T-helper 1 cell treated with Interleukin-12 subunit alpha and Interleukin-12 subunit beta and Interleukin-4 antibody, amounts not matched to agents 30 μg/mL and 1 μg/mL, for 36 hours (primary cell): ENCODE measurements around the gene ARSB.
A peak's percentile ranks its signal among the peaks of the same experiment; 100 is the strongest.

ENCODE experiments used
- H3K27ac Mint-ChIP-seq: one replicate; pipeline ENCODE4 v1.8.0; 2021; ENCODE audit warnings: mild to moderate bottlenecking, mixed read lengths
- H3K27me3 Mint-ChIP-seq: one replicate; pipeline ENCODE4 v1.8.0; 2021; ENCODE audit warnings: low read depth, mixed read lengths
- H3K36me3 Mint-ChIP-seq: one replicate; pipeline ENCODE4 v1.8.0; 2021; ENCODE audit warnings: low read depth, mixed read lengths
- H3K4me1 Mint-ChIP-seq: one replicate; pipeline ENCODE4 v1.8.0; 2021; ENCODE audit warnings: low read depth, mixed read lengths
- H3K4me3 Mint-ChIP-seq: one replicate; pipeline ENCODE4 v1.8.0; 2021; ENCODE audit warnings: mild to moderate bottlenecking, moderate library complexity, mixed read lengths
- H3K9me3 Mint-ChIP-seq: one replicate; pipeline ENCODE4 v1.8.0; 2021; ENCODE audit warnings: mixed read lengths

The ARSB gene

DNA sequence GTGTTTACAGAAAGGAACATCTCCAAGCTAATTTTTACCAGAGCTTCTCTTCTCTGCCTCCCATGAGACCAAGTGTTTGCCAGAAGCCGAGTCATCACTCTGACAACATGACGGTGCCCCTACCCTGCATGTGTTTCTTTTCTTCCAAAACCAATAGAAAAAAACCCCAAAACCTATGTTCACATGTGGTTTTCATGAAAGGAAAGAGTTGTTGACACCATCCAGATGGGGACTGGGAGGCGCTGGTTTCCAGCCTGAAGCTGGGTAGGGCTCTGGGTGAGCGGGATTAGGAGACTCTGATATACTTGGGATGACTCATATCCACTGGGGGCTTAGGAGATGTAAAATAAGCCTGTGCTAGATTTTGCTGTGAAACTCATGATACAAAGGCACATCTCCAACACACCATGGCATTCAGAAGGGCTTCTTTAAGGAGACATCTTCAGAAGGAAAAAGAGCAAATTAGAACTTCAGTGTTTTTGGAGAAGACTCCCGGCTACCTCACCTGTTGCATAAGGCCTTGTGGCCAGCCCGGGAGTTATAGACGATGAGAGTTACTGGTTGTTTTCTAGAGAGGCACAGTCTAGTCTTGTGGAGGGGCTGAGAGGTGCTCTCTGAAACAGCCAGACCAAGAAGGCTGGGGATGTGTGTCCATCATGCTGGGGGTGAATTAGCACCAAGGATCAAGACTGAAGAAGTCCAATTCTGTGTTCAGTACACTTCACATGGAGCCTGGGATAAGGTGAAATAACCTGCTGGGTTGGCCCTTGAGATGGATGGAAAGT, 227.6 kb downstream of the ARSB start:
- no peak overlapping the region for H3K4me3 Mint-ChIP-seq
- H3K27me3 Mint-ChIP-seq, result no peaks in the 10 kb centered on the region
- no peaks in the 10 kb centered on the region for H3K36me3 Mint-ChIP-seq
- H3K9me3 Mint-ChIP-seq, result no peaks in the 10 kb centered on the region
- H3K27ac Mint-ChIP-seq, result peak overlapping the region; percentile 58
- peaks cover 21% of the 10 kb centered on the region for H3K4me1 Mint-ChIP-seq

DNA sequence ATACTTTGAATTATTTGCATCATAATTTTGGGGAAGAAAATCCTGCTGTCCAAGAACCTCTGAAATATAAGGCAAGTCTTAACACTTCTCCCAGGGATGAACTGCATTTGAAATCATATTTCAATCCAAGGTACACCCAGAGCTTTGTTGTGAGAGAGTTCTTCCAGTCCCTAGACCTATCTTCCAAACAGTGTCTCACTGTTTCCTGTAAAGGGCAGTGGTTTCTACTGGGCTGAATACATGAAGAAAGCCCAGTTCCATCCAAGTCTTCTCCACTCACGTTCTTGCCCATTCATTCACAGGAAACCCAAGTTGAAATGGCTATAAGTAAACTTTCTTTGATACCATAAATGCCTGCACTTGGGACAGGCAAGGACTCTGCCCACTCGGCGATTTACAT, 228.3 kb downstream of the ARSB start:
- Mint-ChIP-seq H3K36me3 (no peaks in the 10 kb centered on the region), H3K27me3 (no peaks in the 10 kb centered on the region), H3K27ac (peak overlapping the region; percentile 58), H3K9me3 (no peaks in the 10 kb centered on the region), H3K4me3 (no peak overlapping the region), H3K4me1 (peaks cover 21% of the 10 kb centered on the region)

DNA sequence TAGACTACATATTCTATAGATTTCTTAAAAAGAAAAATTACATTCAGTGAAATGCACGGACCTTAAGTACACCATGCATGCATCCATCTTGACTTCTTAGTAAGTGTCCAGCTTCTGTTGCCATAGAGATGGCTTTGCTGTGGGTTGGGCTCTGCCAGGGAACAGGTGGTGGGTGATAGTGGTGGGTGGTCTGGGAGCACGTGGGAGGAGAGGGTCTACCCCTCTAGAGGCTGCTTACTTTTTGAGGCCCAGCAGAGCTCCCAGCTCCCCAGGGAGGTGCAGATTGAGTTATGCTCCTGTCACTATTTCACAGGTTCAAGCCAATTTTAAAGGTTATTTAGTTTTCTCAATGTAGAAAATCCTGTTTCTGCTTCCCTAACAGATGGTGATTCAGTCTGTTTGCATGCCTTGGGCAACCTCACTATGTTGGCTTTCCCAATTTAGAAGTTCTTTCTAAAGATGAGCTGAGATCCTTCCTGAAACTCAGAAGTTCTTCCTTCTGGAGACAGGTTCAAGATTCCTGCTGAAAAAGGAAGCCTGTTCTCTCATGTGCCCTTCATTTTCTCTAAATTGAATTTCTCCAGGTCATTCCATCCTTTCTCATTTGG, 229.2 kb downstream of the ARSB start:
- Mint-ChIP-seq H3K36me3 (no peaks in the 10 kb centered on the region), H3K27me3 (peaks cover 4% of the 10 kb centered on the region), H3K9me3 (no peaks in the 10 kb centered on the region), H3K4me3 (no peak overlapping the region), H3K4me1 (peaks cover 21% of the 10 kb centered on the region), H3K27ac (no peak overlapping the region)

DNA sequence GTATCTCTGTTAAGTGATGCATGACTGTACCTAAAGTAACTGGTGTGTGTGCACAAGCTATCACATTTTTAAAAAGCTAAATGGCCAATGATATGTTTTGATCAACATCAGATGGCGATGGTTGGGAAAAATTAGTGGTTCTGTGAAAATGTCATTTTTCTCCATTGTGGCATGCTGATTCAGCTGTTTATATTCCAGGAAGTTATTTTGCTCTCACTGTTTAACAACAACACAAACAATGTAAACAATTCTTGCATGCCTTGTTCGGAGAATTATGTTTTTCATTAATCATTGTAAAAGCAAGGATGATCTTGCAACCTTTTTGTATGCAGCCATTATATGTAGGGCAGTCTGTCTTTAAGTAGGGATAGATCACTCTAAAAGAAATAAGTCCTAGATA, 230.5 kb downstream of the ARSB start:
- no peaks in the 10 kb centered on the region for H3K36me3 Mint-ChIP-seq
- peaks cover 21% of the 10 kb centered on the region for H3K4me1 Mint-ChIP-seq
- no peaks in the 10 kb centered on the region for H3K9me3 Mint-ChIP-seq
- H3K27ac Mint-ChIP-seq, result no peak overlapping the region
- no peak overlapping the region for H3K4me3 Mint-ChIP-seq
- H3K27me3 Mint-ChIP-seq, result peaks cover 4% of the 10 kb centered on the region

DNA sequence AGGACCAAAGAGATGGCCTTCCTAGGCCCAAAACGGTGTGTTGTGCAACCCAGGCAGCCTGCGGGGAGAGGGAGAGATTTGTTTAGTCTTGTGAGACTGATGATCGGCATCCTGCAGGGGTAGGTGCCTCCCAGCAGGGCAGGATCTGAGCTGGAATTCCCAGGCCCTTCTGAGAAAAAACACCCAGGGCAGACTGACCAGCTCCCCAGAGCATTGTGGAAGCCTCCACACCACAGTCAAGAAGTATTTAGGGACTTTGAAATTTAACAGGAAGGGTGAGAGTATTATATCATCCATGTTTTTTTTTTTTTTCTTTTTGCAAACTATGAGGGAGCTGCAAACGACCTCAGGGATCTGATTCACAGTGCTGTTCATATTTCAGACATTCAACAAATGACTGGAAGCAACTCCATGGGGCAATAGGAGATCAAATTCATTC, 232.0 kb downstream of the ARSB start:
- no peaks in the 10 kb centered on the region for H3K36me3 Mint-ChIP-seq
- no peak overlapping the region for H3K27ac Mint-ChIP-seq
- no peaks in the 10 kb centered on the region for H3K9me3 Mint-ChIP-seq
- H3K27me3 Mint-ChIP-seq, result peaks cover 4% of the 10 kb centered on the region
- H3K4me3 Mint-ChIP-seq, result no peak overlapping the region
- peaks cover 16% of the 10 kb centered on the region for H3K4me1 Mint-ChIP-seq

DNA sequence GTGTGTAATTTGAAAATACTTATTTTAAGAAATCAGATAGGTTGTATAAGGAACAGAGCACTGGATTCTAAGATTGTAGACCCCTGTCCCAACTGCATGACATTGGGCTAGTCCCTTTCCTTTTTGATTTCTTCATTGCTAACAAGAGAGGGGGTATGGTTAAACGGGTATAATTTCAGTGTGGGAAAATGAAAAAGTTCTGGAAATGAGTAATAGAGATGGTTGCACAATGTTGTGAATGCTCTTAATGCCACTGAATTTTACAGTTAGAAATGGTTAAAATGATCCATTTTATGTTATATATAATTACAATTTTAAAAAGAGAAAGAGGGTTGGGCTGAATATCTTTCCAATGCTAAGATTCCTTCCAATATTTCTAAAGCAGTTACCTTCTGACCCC, 233.2 kb downstream of the ARSB start:
- Mint-ChIP-seq H3K4me1 (peaks cover 3% of the 10 kb centered on the region), H3K27ac (no peak overlapping the region), H3K27me3 (peaks cover 11% of the 10 kb centered on the region), H3K9me3 (no peaks in the 10 kb centered on the region), H3K4me3 (no peak overlapping the region), H3K36me3 (no peaks in the 10 kb centered on the region)

DNA sequence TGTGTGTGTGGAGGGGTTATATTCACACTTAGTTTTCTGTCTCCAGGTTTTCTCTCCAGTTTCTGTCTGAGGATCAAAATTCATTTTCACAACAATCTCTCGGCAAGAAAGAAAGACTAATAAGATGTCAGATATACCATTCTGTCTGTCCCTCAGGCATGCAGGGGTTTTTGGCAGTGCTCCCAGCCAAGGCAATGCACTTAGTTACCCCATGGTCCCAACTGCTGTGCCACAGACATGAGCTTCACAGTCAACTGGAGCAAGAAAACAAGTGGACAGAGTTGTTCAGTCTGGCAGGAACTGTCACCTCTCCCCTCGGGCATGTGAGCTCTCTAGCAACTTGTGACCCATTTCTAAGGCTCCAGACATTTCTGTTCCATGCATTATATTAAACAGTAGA, 234.8 kb downstream of the ARSB start:
- peaks cover 20% of the 10 kb centered on the region for H3K27me3 Mint-ChIP-seq
- no peak overlapping the region for H3K27ac Mint-ChIP-seq

DNA sequence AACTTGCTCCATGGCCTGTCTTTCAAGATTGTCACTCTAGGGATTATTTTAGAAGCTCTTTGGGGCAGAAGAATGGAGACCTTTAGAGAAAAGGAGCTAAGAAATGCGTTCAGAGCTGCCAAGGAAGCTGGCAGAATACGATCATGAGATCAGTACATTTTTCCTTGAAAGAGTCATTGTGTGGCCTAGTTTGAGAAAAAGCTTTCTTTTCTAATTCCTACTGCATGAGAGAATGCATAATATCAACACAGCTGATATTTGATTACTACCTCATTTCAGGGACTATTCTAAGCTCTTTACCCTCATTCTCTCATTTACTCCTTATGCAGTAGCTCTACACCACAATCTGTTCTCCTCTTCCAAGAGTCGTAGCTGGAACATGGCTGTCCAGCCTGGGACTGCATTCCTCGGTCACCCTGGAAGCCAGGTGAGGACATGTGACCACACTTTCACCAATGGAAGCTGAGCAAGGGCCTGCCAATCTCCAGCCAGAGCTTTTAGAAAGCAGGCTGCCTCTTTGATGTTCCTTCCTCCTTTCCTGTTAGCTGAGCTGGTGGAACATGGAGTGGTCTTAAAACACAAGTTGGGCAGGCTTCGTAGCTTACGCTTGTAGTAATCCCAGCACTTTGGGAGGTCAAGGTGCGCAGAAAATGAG, 237.3 kb downstream of the ARSB start:
- H3K36me3 Mint-ChIP-seq, result no peaks in the 10 kb centered on the region
- H3K27ac Mint-ChIP-seq, result no peak overlapping the region
- peaks cover 24% of the 10 kb centered on the region for H3K27me3 Mint-ChIP-seq

More for the DNA sequence above, 234.8 kb downstream of the ARSB start:
- no peaks in the 10 kb centered on the region for H3K9me3 Mint-ChIP-seq
- no peak overlapping the region for H3K4me3 Mint-ChIP-seq
- peaks cover 2% of the 10 kb centered on the region for H3K4me1 Mint-ChIP-seq
- no peaks in the 10 kb centered on the region for H3K36me3 Mint-ChIP-seq

DNA sequence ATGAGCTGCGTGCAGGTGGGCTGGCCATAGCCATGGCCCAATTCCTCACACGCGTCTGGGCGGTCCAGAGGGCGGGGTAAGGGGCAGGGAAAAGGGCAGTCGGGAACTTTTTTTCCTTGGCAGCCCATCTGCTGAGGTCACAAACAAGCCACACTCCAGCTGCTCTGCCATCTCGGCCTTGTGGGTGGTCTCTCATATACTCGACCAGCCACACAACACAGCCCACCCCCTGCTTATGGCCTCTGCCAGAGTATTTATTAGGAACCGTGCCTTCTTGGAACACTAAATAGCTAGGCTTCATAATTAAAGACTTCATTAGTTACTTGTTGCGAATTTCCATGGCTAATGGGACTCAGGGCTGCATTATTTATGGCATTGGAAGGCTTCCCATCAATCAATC, 238.1 kb downstream of the ARSB start:
- Mint-ChIP-seq H3K27ac (no peak overlapping the region), H3K36me3 (no peaks in the 10 kb centered on the region), H3K27me3 (peaks cover 24% of the 10 kb centered on the region), H3K4me3 (no peak overlapping the region), H3K4me1 (no peaks in the 10 kb centered on the region), H3K9me3 (no peaks in the 10 kb centered on the region)

More for the DNA sequence above, 237.3 kb downstream of the ARSB start:
- H3K4me3 Mint-ChIP-seq, result no peak overlapping the region
- H3K9me3 Mint-ChIP-seq, result no peaks in the 10 kb centered on the region
- H3K4me1 Mint-ChIP-seq, result no peaks in the 10 kb centered on the region

DNA sequence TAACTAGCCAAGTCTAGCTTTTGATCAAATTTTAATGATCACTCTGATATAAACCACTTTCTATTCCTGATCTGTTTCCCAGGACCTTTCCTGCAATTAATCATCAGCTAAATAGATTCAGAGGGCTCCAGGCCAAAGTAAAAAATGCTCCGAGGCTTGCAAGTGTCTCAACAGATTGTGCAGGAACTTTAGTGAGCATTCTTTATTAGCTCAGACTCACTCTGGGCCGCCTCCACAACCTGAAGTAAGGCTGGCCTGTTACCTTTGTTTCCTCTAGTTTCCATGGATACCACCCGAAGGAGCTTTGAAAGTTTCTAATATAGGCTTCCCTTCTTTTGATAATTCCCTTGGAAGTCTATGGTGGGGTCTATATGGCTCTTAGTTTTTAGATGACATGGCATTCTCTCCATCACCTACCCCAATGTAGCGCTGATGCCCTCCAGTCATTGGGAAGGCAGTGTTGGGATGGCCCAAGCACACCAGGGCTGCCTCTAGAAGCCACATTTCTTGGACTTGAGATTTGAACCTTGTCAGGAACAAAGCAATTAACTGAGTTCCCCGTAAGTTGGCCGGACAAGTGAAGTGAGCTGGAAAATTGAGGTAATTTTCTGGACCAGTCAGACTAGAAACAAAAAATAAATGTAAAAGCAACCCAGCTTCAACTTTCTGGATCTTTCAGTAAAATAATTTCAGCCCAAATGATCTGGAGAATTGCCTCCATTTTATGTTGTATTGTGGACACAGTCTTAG, 238.9 kb downstream of the ARSB start:
- Mint-ChIP-seq H3K4me1 (no peaks in the 10 kb centered on the region), H3K36me3 (no peaks in the 10 kb centered on the region), H3K27ac (no peak overlapping the region), H3K27me3 (peaks cover 21% of the 10 kb centered on the region), H3K9me3 (no peaks in the 10 kb centered on the region), H3K4me3 (no peak overlapping the region)

DNA sequence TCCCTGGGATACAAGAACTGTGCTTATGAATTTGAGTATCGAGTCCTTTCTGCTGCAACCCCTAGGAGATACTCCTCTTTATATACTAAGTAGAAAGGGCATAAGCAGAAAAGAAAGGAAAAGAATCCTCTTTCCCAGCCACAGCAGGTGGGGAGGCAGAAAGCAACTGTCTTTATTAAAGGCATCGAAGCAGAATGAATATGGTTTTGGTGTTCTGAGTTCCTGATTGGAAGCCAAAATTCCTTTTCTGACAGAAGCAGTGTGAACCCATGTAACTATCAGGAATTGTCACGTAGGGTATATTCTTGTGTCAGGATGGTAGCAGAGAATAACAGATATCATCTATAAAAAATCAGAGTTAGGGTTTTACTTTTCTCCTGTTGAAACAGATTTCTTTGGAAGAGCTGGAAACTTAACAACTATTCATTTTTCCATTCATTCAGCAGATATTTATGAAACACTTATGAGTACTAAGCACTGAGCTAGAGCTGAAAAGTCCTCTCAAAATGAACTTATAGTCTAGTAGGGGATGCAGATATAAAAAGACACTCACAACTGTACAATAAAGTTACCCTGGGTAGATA, 240.1 kb downstream of the ARSB start:
- Mint-ChIP-seq H3K4me1 (no peaks in the 10 kb centered on the region), H3K9me3 (no peaks in the 10 kb centered on the region), H3K27me3 (peaks cover 20% of the 10 kb centered on the region), H3K27ac (no peak overlapping the region), H3K4me3 (no peak overlapping the region), H3K36me3 (no peaks in the 10 kb centered on the region)

DNA sequence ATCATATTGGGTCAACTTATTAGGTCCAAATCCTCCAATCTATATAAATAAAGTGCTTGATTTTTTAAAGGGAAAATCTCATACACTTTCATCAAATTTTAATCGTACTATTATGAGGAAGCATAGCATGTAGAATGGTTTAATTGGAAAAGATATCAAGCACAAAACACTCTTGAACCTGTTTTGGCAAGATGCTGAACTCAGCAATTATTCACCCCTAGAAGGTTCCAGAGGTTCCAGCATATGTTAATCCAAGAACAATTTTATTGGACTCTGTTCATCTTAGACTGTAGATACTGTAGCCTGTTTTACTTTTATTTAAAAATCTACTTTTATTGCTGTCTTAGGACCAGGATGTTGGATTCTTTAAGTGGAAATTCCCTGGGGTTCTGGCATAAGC, 244.1 kb downstream of the ARSB start:
- Mint-ChIP-seq H3K27me3 (peaks cover 16% of the 10 kb centered on the region), H3K27ac (no peak overlapping the region), H3K4me1 (no peaks in the 10 kb centered on the region), H3K36me3 (no peaks in the 10 kb centered on the region), H3K4me3 (no peak overlapping the region), H3K9me3 (no peaks in the 10 kb centered on the region)

DNA sequence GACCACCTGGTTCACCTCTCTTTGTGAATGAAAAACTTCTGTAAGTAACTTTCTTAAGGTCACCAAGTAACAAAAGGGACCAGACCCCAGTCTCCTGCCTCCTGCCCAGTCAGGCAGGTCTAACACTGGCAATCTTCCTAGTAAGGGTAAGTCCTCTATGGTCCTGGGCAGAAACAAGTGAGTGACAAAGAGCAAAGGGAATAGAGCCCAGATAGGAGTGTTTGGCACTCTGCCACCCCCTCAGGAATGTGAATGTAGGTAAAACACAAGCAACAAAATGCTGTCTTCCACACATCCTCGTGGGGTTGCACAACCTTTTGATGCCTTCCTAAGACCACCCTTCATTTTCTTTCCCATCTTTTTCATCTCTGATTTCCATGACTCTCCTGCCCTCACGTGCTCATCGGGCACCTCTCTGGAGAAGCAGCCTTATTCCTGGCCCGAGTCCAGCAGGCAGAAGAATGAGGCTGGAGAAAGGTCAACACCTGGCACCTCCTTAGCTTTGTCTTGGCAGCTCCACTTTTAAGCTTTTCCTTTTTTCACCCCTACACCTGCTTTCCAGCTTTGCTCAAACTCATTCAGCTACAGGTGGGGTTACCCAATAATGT, 246.3 kb downstream of the ARSB start:
- H3K36me3 Mint-ChIP-seq, result no peaks in the 10 kb centered on the region
- no peaks in the 10 kb centered on the region for H3K9me3 Mint-ChIP-seq
- peaks cover 8% of the 10 kb centered on the region for H3K27me3 Mint-ChIP-seq
- no peak overlapping the region for H3K27ac Mint-ChIP-seq
- no peak overlapping the region for H3K4me3 Mint-ChIP-seq
- H3K4me1 Mint-ChIP-seq, result no peaks in the 10 kb centered on the region

DNA sequence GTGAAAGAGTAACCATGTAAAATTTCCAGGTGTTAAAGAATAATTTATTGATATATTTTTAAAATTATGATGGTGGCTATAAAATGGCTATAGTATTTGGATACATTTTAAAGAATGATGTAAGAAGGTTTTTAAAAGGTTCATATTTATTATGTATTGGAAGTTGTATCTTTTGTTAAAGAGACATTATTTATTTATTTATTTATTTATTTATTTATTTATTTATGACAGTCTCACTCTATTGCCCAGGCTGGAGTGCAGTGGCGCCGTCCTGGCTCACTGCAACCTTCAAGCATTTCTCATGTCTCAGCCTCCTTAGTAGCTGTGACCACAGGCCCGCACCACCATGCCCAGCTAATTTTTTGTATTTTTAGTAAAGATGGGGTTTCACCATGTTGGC, 247.0 kb downstream of the ARSB start:
- peaks cover 8% of the 10 kb centered on the region for H3K27me3 Mint-ChIP-seq
- H3K9me3 Mint-ChIP-seq, result no peaks in the 10 kb centered on the region
- no peaks in the 10 kb centered on the region for H3K4me1 Mint-ChIP-seq
- no peaks in the 10 kb centered on the region for H3K36me3 Mint-ChIP-seq
- H3K27ac Mint-ChIP-seq, result no peak overlapping the region
- H3K4me3 Mint-ChIP-seq, result no peak overlapping the region
